ENCODE data around the gene TBX4. TPM values are rescaled to one million over a fixed set of nuclear protein-coding genes. Genes with fewer than 3 reads are reported as not detected.

TBX4 gene
- total RNA-seq, 2 donors from 2014 or later: not detected

DNA sequence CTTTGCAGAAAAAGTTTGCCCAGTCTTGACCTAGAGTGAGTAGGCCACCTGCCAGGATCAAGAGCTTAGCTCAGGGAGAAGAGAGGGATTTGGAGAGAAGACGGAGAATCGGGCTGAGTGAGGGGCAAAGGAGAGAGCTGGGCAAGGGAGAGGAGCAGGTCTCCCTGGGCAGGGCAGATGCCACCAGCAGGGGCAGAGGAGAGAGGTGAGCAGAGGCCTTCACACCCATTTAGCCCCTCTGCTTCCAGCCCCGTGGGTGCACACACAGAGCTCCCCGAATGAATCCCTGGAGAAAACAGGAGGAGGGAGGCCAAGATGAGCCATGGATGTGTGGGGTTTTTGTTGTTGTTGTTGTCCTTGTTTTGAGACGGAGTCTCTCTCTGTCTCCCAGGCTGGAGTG is 29.2 kb downstream of the TBX4 start:
- no peaks in the 10 kb centered on the region for H3K9me3 ChIP-seq (ENCODE audit: control insufficient read depth, low read length)
- no peak overlapping the region for H3K9ac ChIP-seq (ENCODE audit: extremely low read depth, low read length, poor library complexity, severe bottlenecking)
- no peaks in the 10 kb centered on the region for H3K36me3 ChIP-seq (ENCODE audit: control insufficient read depth, insufficient read depth, low read length)
- DNase-seq: peak; percentile 57
- WGBS, 2 experiments (ENCODE audit: insufficient coverage in 1 of 2, insufficient read length in 1 of 2): 92 to 100% methylated on average over 1 to 5 of the region's 5 CpGs
- TF ChIP-seq, protein P1, sequence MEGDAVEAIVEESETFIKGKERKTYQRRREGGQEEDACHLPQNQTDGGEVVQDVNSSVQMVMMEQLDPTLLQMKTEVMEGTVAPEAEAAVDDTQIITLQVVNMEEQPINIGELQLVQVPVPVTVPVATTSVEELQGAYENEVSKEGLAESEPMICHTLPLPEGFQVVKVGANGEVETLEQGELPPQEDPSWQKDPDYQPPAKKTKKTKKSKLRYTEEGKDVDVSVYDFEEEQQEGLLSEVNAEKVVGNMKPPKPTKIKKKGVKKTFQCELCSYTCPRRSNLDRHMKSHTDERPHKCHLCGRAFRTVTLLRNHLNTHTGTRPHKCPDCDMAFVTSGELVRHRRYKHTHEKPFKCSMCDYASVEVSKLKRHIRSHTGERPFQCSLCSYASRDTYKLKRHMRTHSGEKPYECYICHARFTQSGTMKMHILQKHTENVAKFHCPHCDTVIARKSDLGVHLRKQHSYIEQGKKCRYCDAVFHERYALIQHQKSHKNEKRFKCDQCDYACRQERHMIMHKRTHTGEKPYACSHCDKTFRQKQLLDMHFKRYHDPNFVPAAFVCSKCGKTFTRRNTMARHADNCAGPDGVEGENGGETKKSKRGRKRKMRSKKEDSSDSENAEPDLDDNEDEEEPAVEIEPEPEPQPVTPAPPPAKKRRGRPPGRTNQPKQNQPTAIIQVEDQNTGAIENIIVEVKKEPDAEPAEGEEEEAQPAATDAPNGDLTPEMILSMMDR (conservative IDR thresholded peaks at IDR 0.05): peak; percentile 36
- no peaks in the 10 kb centered on the region for H3K36me3 Mint-ChIP-seq (ENCODE audit: low read depth)
- no peaks in the 10 kb centered on the region for H3K9me3 Mint-ChIP-seq
- no peaks in the 10 kb centered on the region for H3K27me3 ChIP-seq (ENCODE audit: control insufficient read depth, insufficient read depth, low read length, poor library complexity, severe bottlenecking)
- no peak overlapping the region for H3K27ac ChIP-seq (ENCODE audit: low read depth, low read length)
- H3K4me1 ChIP-seq (ENCODE audit: control insufficient read depth, insufficient read depth, low read length): no peaks in the 10 kb centered on the region
- H3K4me1 Mint-ChIP-seq: peaks cover 2% of the 10 kb centered on the region
- no peak overlapping the region for H3K4me3 Mint-ChIP-seq
- H3K27me3 Mint-ChIP-seq (ENCODE audit: insufficient read depth): peaks cover 11% of the 10 kb centered on the region
- no peak overlapping the region for H3K27ac Mint-ChIP-seq
- H3K4me3 ChIP-seq (ENCODE audit: low read length): no peak overlapping the region

DNA sequence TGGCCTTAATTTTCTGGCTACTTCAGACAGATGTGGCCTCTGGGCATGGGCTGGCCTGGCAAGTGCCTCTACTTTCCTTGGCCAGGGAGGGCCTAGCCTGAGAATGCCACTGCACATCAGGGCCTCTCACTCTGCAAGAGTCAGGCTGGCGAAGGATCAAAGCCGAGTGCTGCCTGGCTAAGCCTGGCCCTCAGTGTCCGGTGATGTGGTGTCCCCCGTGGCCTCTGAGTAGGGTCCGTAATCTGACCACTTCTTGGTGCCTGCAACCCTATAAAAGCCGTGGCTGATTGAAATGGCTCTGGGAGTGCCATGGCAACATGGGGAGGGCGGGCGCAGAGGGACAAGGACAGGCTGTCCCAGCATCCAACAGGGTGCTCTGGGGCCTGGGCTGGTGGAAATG is 30.2 kb downstream of the TBX4 start:
- WGBS, 2 experiments (ENCODE audit: insufficient coverage in 1 of 2, insufficient read length in 1 of 2): 92 to 94% methylated on average over 6 to 8 of the region's 8 CpGs
- H3K4me3 ChIP-seq (ENCODE audit: low read length): no peak overlapping the region
- H3K27me3 ChIP-seq (ENCODE audit: control insufficient read depth, insufficient read depth, low read length, poor library complexity, severe bottlenecking): no peaks in the 10 kb centered on the region
- no peaks in the 10 kb centered on the region for H3K4me1 ChIP-seq (ENCODE audit: control insufficient read depth, insufficient read depth, low read length)
- H3K27me3 Mint-ChIP-seq (ENCODE audit: insufficient read depth): peaks cover 11% of the 10 kb centered on the region
- peaks cover 6% of the 10 kb centered on the region for H3K4me1 Mint-ChIP-seq
- no peak overlapping the region for H3K4me3 Mint-ChIP-seq
- no peaks in the 10 kb centered on the region for H3K36me3 ChIP-seq (ENCODE audit: control insufficient read depth, insufficient read depth, low read length)
- H3K9me3 ChIP-seq (ENCODE audit: control insufficient read depth, low read length): no peaks in the 10 kb centered on the region
- no peak overlapping the region for H3K9ac ChIP-seq (ENCODE audit: extremely low read depth, low read length, poor library complexity, severe bottlenecking)
- no peaks in the 10 kb centered on the region for H3K36me3 Mint-ChIP-seq (ENCODE audit: low read depth)
- TF ChIP-seq, protein P1 (conservative IDR thresholded peaks at IDR 0.05): no peak
- H3K27ac ChIP-seq (ENCODE audit: low read depth, low read length): no peak overlapping the region
- H3K9me3 Mint-ChIP-seq: no peaks in the 10 kb centered on the region
- no peak overlapping the region for H3K27ac Mint-ChIP-seq
- DNase-seq: no peak

- no peaks in the 10 kb centered on the region for H3K36me3 ChIP-seq (ENCODE audit: control insufficient read depth, insufficient read depth, low read length)
- Mint-ChIP-seq H3K27ac (no peak overlapping the region), H3K4me1 (peaks cover 6% of the 10 kb centered on the region), H3K4me3 (no peak overlapping the region), H3K9me3 (no peaks in the 10 kb centered on the region), H3K27me3 (ENCODE audit: insufficient read depth) (peaks cover 11% of the 10 kb centered on the region), H3K36me3 (ENCODE audit: low read depth) (no peaks in the 10 kb centered on the region)
- no peak overlapping the region for H3K9ac ChIP-seq (ENCODE audit: extremely low read depth, low read length, poor library complexity, severe bottlenecking)
- TF ChIP-seq, protein P1 (conservative IDR thresholded peaks at IDR 0.05): no peak
- H3K27ac ChIP-seq (ENCODE audit: low read depth, low read length): no peak overlapping the region
- DNase-seq: no peak
- no peak overlapping the region for H3K4me3 ChIP-seq (ENCODE audit: low read length)
- WGBS, 2 experiments (ENCODE audit: insufficient coverage in 1 of 2, insufficient read length in 1 of 2): 87% methylated on average over 2 of the region's 2 CpGs; no CpG with 5 or more reads in 1 of the 2 experiments
- H3K27me3 ChIP-seq (ENCODE audit: control insufficient read depth, insufficient read depth, low read length, poor library complexity, severe bottlenecking): no peaks in the 10 kb centered on the region
- no peaks in the 10 kb centered on the region for H3K9me3 ChIP-seq (ENCODE audit: control insufficient read depth, low read length)
- no peaks in the 10 kb centered on the region for H3K4me1 ChIP-seq (ENCODE audit: control insufficient read depth, insufficient read depth, low read length)
These were observed 31.5 kb downstream of the TBX4 start for GRCh38 chr17:61483778-61484116.

Measured in endodermal cell (in vitro differentiated cells).